ENCODE measurements around the gene PAM16.

GRCh38 chr16:4334724-4335495, 16.2 kb downstream of the PAM16 start:
- no peak for TF ChIP-seq EZH2 (IDR thresholded peaks at IDR 0.05; ENCODE audit: insufficient read depth, poor library complexity, severe bottlenecking)
- TF ChIP-seq EZH2phosphoT487 (IDR thresholded peaks at IDR 0.05; ENCODE audit: insufficient read depth, low read depth), result no peak

Measured in GM23248 (cell line).